Erythroblast (primary cell): ENCODE measurements around the gene TBX10.

Experiments
- GATA1 ChIP-seq: IDR thresholded peaks from 2 replicates; pipeline ENCODE4 v1.6.1; 2011; ENCODE audit warnings: low read depth, mild to moderate bottlenecking, control low read depth, low read length, moderate library complexity
- POLR2A ChIP-seq: IDR thresholded peaks from 2 replicates; pipeline ENCODE4 v1.6.1; 2011; ENCODE audit warnings: mild to moderate bottlenecking, low read length

- TF ChIP-seq POLR2A (no peak), GATA1 (no peak)
Measured at GRCh38 chr11:67626970-67627369, 12.6 kb downstream of the TBX10 start.
